ENCODE data around the gene BEGAIN. TPM values are rescaled to one million over a fixed set of nuclear protein-coding genes. Genes with fewer than 3 reads are reported as not detected.

The BEGAIN gene
- total and polyA plus RNA-seq, 12 donors: 0.39 to 59.0 (median 2.7) TPM

- Histone ChIP-seq H3K27ac (peak overlapping the region in 1 of 5 donors; percentile 8), H3K4me1 (replicated peaks in 1 of 2) (peaks cover 0 to 17% of the 10 kb centered on the region in 2 donors), H3K36me3 (replicated peaks in 1 of 2) (no peaks in the 10 kb centered on the region), H3K9me3 (replicated peaks in 1 of 3) (no peaks in the 10 kb centered on the region), H3K4me3 (no peak overlapping the region), H3K27me3 (no peaks in the 10 kb centered on the region)
- TF ChIP-seq POLR2A (IDR thresholded peaks at IDR 0.05) (no peak), CTCF (IDR thresholded peaks at IDR 0.05) (no peak)
- 84 to 93% (median 89%) methylated on average over 11 to 16 of the region's 16 CpGs for WGBS, 4 donors
- intact Hi-C loops (cut with DNase I): no loop called here
- DNase-seq: peak in 6 of 7 donors; percentile 0 to 45 (median 13)
Measured at GRCh38 chr14:100535287-100536120, 51.7 kb downstream of the BEGAIN start.

GRCh38 chr14:100534528-100535286, 52.5 kb downstream of the BEGAIN start:
- Histone ChIP-seq H3K9me3 (replicated peaks in 1 of 3) (no peaks in the 10 kb centered on the region), H3K27me3 (no peaks in the 10 kb centered on the region), H3K4me1 (replicated peaks in 1 of 2) (peaks cover 0 to 17% of the 10 kb centered on the region in 2 donors), H3K36me3 (replicated peaks in 1 of 2) (no peaks in the 10 kb centered on the region), H3K27ac (peak overlapping the region in 1 of 5 donors; percentile 8), H3K4me3 (no peak overlapping the region)
- intact Hi-C loops (cut with DNase I): no loop called here
- 55 to 77% (median 75%) methylated on average over 7 to 13 of the region's 13 CpGs for WGBS, 4 donors
- DNase-seq: peak; percentile 1 to 48 (median 14)
- TF ChIP-seq POLR2A (IDR thresholded peaks at IDR 0.05): no peak
- TF ChIP-seq CTCF (IDR thresholded peaks at IDR 0.05): no peak

GRCh38 chr14:100533656-100534485, 53.3 kb downstream of the BEGAIN start:
- peak; percentile 26 to 75 (median 34) for DNase-seq
- Histone ChIP-seq H3K4me3 (no peak overlapping the region), H3K27me3 (no peaks in the 10 kb centered on the region), H3K9me3 (replicated peaks in 1 of 3) (no peaks in the 10 kb centered on the region), H3K36me3 (replicated peaks in 1 of 2) (no peaks in the 10 kb centered on the region), H3K27ac (no peak overlapping the region), H3K4me1 (replicated peaks in 1 of 2) (peaks cover 0 to 17% of the 10 kb centered on the region in 2 donors)
- no peak for TF ChIP-seq CTCF (IDR thresholded peaks at IDR 0.05)
- TF ChIP-seq POLR2A (IDR thresholded peaks at IDR 0.05): no peak
- intact Hi-C loops (cut with DNase I): no loop called here
- WGBS, 4 donors: 58 to 75% (median 72%) methylated on average over 10 to 17 of the region's 17 CpGs

All from adrenal gland (tissue), 12 donors.